ENCODE data around the gene ANXA6.

Gene ANXA6

DNA sequence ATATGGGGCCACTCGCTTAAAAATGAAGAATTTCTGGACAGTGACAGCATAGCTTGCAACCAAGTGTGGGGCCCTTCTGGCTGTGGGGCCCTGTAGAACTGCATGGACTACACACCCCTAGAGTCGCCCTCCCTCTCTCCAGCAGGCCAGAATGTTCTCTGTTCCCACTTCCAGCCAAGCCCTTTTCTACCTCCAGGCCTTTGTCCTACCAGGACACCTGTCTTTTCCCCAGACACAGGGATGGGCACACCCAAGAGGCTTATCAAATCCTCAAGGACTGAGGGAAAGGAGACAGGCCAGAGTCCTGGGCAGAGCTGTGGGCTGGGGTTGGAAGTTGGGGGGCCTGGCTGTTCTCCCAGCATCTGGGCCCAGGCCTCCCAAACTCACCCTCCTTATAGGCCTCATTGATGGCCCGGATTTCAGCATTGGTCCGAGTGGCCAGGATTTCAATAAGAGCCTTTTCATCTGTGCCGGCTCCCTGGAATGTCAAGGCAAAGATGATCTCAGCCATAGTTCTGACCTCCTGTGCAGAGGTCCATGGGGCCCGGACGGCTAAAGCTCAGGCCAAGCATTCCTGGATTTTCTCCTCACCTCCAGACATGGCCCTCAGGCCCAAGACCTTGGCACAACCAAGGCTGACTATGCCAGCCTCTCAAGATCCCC, 38.5 kb downstream of the ANXA6 start:
- no peak for TF ChIP-seq POLR2AphosphoS5 (IDR thresholded peaks at IDR 0.05; ENCODE audit: low read depth)
- TF ChIP-seq, protein P1, sequence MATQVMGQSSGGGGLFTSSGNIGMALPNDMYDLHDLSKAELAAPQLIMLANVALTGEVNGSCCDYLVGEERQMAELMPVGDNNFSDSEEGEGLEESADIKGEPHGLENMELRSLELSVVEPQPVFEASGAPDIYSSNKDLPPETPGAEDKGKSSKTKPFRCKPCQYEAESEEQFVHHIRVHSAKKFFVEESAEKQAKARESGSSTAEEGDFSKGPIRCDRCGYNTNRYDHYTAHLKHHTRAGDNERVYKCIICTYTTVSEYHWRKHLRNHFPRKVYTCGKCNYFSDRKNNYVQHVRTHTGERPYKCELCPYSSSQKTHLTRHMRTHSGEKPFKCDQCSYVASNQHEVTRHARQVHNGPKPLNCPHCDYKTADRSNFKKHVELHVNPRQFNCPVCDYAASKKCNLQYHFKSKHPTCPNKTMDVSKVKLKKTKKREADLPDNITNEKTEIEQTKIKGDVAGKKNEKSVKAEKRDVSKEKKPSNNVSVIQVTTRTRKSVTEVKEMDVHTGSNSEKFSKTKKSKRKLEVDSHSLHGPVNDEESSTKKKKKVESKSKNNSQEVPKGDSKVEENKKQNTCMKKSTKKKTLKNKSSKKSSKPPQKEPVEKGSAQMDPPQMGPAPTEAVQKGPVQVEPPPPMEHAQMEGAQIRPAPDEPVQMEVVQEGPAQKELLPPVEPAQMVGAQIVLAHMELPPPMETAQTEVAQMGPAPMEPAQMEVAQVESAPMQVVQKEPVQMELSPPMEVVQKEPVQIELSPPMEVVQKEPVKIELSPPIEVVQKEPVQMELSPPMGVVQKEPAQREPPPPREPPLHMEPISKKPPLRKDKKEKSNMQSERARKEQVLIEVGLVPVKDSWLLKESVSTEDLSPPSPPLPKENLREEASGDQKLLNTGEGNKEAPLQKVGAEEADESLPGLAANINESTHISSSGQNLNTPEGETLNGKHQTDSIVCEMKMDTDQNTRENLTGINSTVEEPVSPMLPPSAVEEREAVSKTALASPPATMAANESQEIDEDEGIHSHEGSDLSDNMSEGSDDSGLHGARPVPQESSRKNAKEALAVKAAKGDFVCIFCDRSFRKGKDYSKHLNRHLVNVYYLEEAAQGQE (IDR thresholded peaks at IDR 0.05; ENCODE audit: insufficient replicate concordance, low read depth): no peak
- Histone ChIP-seq H3K27ac (replicated peaks) (no peak overlapping the region), H3K4me3 (replicated peaks; ENCODE audit: insufficient read depth, low read length) (no peak overlapping the region), H3K27me3 (ENCODE audit: insufficient read depth, poor library complexity, severe bottlenecking) (no peaks in the 10 kb centered on the region)
- no peak for DNase-seq (ENCODE audit: low read depth in 1 of 2, low spot score in 1 of 2)

DNA sequence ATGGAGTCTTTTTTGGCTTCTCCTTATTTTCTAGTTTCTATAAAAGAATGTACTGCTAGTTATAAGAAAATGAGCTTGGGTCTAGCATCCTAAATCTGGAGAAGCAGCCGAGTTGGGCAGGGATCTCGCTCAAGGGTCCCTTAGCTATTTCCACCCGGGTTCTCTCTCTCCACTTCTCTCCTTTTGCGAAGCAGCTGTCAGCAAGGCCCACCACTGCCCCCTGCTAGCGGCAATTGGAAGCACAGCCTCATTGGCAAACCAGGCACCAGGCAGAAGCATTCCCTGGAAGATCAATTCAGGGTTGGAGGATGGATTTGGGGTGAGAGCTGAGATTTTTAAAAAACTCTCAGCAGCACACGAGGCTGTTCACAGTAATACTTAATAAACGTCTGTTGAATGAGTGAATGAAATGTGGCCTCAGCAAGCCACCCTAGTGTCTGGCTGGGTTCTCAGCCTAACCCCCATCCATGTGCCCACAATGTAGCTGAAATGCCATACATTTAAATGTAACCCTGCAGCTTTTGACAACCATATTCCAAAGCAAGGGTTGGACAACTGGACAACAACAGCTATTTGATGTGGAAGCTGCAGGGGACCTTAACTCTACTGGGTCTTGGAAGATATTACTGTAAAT, 42.2 kb downstream of the ANXA6 start:
- H3K27ac ChIP-seq (replicated peaks): no peak overlapping the region
- TF ChIP-seq, protein P2, sequence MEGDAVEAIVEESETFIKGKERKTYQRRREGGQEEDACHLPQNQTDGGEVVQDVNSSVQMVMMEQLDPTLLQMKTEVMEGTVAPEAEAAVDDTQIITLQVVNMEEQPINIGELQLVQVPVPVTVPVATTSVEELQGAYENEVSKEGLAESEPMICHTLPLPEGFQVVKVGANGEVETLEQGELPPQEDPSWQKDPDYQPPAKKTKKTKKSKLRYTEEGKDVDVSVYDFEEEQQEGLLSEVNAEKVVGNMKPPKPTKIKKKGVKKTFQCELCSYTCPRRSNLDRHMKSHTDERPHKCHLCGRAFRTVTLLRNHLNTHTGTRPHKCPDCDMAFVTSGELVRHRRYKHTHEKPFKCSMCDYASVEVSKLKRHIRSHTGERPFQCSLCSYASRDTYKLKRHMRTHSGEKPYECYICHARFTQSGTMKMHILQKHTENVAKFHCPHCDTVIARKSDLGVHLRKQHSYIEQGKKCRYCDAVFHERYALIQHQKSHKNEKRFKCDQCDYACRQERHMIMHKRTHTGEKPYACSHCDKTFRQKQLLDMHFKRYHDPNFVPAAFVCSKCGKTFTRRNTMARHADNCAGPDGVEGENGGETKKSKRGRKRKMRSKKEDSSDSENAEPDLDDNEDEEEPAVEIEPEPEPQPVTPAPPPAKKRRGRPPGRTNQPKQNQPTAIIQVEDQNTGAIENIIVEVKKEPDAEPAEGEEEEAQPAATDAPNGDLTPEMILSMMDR (IDR thresholded peaks at IDR 0.05; ENCODE audit: insufficient read depth, low read length): peak; percentile 90
- TF ChIP-seq SPI1 (IDR thresholded peaks at IDR 0.05; ENCODE audit: borderline replicate concordance, low read depth): peak; percentile 33; the same call in 1 of the 2 replicates
- TF ChIP-seq, protein P1 (IDR thresholded peaks at IDR 0.05; ENCODE audit: insufficient replicate concordance, low read depth): no peak
- peak; percentile 54 to 72 for DNase-seq (ENCODE audit: low read depth in 1 of 2, low spot score in 1 of 2)

GRCh38 chr5:151113651-151114050, 43.9 kb downstream of the ANXA6 start:
- H3K27me3 ChIP-seq (ENCODE audit: insufficient read depth, poor library complexity, severe bottlenecking): no peaks in the 10 kb centered on the region
- no peak for DNase-seq (ENCODE audit: low read depth in 1 of 2, low spot score in 1 of 2)
- TF ChIP-seq GABPA (IDR thresholded peaks at IDR 0.05; ENCODE audit: low read depth): no peak
- no peak for TF ChIP-seq POLR2AphosphoS5 (IDR thresholded peaks at IDR 0.05; ENCODE audit: low read depth)
- TF ChIP-seq, protein P1 (IDR thresholded peaks at IDR 0.05; ENCODE audit: insufficient replicate concordance, low read depth): no peak
- TF ChIP-seq, protein P2 (IDR thresholded peaks at IDR 0.05; ENCODE audit: insufficient read depth, low read length): no peak
- TF ChIP-seq SPI1 (IDR thresholded peaks at IDR 0.05; ENCODE audit: borderline replicate concordance, low read depth): no peak
- no peak overlapping the region for H3K4me3 ChIP-seq (replicated peaks; ENCODE audit: insufficient read depth, low read length)
- H3K27ac ChIP-seq (replicated peaks): no peak overlapping the region

More for the DNA sequence above, 42.2 kb downstream of the ANXA6 start:
- H3K27me3 ChIP-seq (ENCODE audit: insufficient read depth, poor library complexity, severe bottlenecking): no peaks in the 10 kb centered on the region
- no peak overlapping the region for H3K4me3 ChIP-seq (replicated peaks; ENCODE audit: insufficient read depth, low read length)
